Gastrocnemius medialis (tissue), 4 donors: ENCODE measurements around the gene MATN1.

Experiments used
- CTCF ChIP-seq, 5 experiments: fragments of 450-650 bp in 3 of 5; fragments of 200-600 bp in 2 of 5; sonication (generic) in 2 of 5; IDR thresholded peaks in 4 of 5; conservative IDR thresholded peaks in 1 of 5; 1 replicate in 4 of 5; 2 replicates in 1 of 5; pipeline ENCODE4 v1.5.1; 2016 to 2019; ENCODE audit warnings: antibody characterized with exemption in 5 of 5, mild to moderate bottlenecking in 3 of 5, moderate library complexity in 3 of 5
- POLR2A ChIP-seq, 2 donors: fragments of 450-650 bp; IDR thresholded peaks; one replicate each; pipeline ENCODE4 v1.6.1; 2017; ENCODE audit warnings: antibody characterized with exemption in 2 of 2, mild to moderate bottlenecking in 2 of 2, moderate library complexity in 2 of 2

- TF ChIP-seq POLR2A (IDR thresholded peaks at IDR 0.05) = no peak
- no peak for TF ChIP-seq CTCF (IDR thresholded peaks at IDR 0.05 in 4 of 5, conservative IDR thresholded peaks at IDR 0.05 in 1 of 5)
These were observed 39.7 kb downstream of the MATN1 start for GRCh38 chr1:30683699-30684098.
